ENCODE data around the gene TRDMT1. TPM values are rescaled to one million over a fixed set of nuclear protein-coding genes. Genes with fewer than 3 reads are reported as not detected.

The TRDMT1 gene
- polyA plus RNA-seq, 3 donors = 3.1 to 6.6 (median 5.0) TPM

- Histone ChIP-seq H3K27me3 (ENCODE audit: control insufficient read depth in 2 of 2, insufficient read depth in 2 of 2, low read length in 2 of 2) (no peaks in the 10 kb centered on the region), H3K9me3 (replicated peaks in 1 of 2; ENCODE audit: control insufficient read depth in 1 of 2, insufficient read depth in 1 of 2, low read length in 2 of 2) (no peaks in the 10 kb centered on the region), H2AFZ (ENCODE audit: insufficient read depth, low read depth, low read length, poor library complexity, severe bottlenecking) (no peak overlapping the region), H3K4me3 (replicated peaks in 1 of 3; ENCODE audit: low read depth in 2 of 3, low read length in 3 of 3) (no peak overlapping the region), H3K4me1 (ENCODE audit: control insufficient read depth in 1 of 2, insufficient read depth in 2 of 2, low read length in 2 of 2) (peaks cover 0 to 7% of the 10 kb centered on the region in 2 donors), H3K27ac (ENCODE audit: low read depth in 1 of 2, low read length in 2 of 2) (no peak overlapping the region), H3K36me3 (replicated peaks in 1 of 2; ENCODE audit: control insufficient read depth in 1 of 2, insufficient read depth in 2 of 2, low read length in 2 of 2) (no peaks in the 10 kb centered on the region), H3K79me2 (ENCODE audit: insufficient read depth, low read length) (no peaks in the 10 kb centered on the region), H3K4me2 (replicated peaks; ENCODE audit: extremely low read depth, low read length, poor library complexity, severe bottlenecking) (no peak overlapping the region), H3K9ac (ENCODE audit: insufficient read depth, low read length, poor library complexity, severe bottlenecking) (no peak overlapping the region), H4K20me1 (ENCODE audit: insufficient read depth, low read length) (no peaks in the 10 kb centered on the region)
- no peak for TF ChIP-seq CTCF (IDR thresholded peaks at IDR 0.05)
- no CpG with 5 or more reads among the region's 3 CpGs for WGBS (ENCODE audit: insufficient coverage)
- Mint-ChIP-seq H3K27me3 (ENCODE audit: low read depth in 3 of 3) (peaks cover 2 to 3% (median 3%) of the 10 kb centered on the region in 3 donors), H3K36me3 (no peaks in the 10 kb centered on the region), H3K27ac (no peak overlapping the region), H3K9me3 (no peaks in the 10 kb centered on the region), H3K4me1 (peaks cover 3% of the 10 kb centered on the region), H3K4me3 (no peak overlapping the region)
- DNase-seq = peak in 1 of 3 donors; percentile 16
- intact Hi-C loops (cut with micrococcal nuclease) = loop anchor here in 1 of 2 donors (10.0 kb wide), 1 partner anchor 74 kb away; no protein-coding TSS in a partner anchor
Observed at GRCh38 chr10:17120694-17121093, 80.8 kb downstream of the TRDMT1 start.

GRCh38 chr10:17119845-17120244 lies 81.6 kb downstream of the TRDMT1 start:
- Histone ChIP-seq H3K36me3 (replicated peaks in 1 of 2; ENCODE audit: control insufficient read depth in 1 of 2, insufficient read depth in 2 of 2, low read length in 2 of 2) (no peaks in the 10 kb centered on the region), H4K20me1 (ENCODE audit: insufficient read depth, low read length) (no peaks in the 10 kb centered on the region), H3K79me2 (ENCODE audit: insufficient read depth, low read length) (no peaks in the 10 kb centered on the region), H3K4me2 (replicated peaks; ENCODE audit: extremely low read depth, low read length, poor library complexity, severe bottlenecking) (no peak overlapping the region), H3K9ac (ENCODE audit: insufficient read depth, low read length, poor library complexity, severe bottlenecking) (no peak overlapping the region), H2AFZ (ENCODE audit: insufficient read depth, low read depth, low read length, poor library complexity, severe bottlenecking) (no peak overlapping the region), H3K27me3 (ENCODE audit: control insufficient read depth in 2 of 2, insufficient read depth in 2 of 2, low read length in 2 of 2) (no peaks in the 10 kb centered on the region), H3K27ac (ENCODE audit: low read depth in 1 of 2, low read length in 2 of 2) (no peak overlapping the region), H3K4me3 (replicated peaks in 1 of 3; ENCODE audit: low read depth in 2 of 3, low read length in 3 of 3) (no peak overlapping the region), H3K4me1 (ENCODE audit: control insufficient read depth in 1 of 2, insufficient read depth in 2 of 2, low read length in 2 of 2) (peaks cover 0 to 7% of the 10 kb centered on the region in 2 donors), H3K9me3 (replicated peaks in 1 of 2; ENCODE audit: control insufficient read depth in 1 of 2, insufficient read depth in 1 of 2, low read length in 2 of 2) (no peaks in the 10 kb centered on the region)
- Mint-ChIP-seq H3K9me3 (no peaks in the 10 kb centered on the region), H3K36me3 (no peaks in the 10 kb centered on the region), H3K4me1 (peaks cover 3% of the 10 kb centered on the region), H3K4me3 (no peak overlapping the region), H3K27ac (no peak overlapping the region), H3K27me3 (ENCODE audit: low read depth in 3 of 3) (peaks cover 2 to 3% (median 2%) of the 10 kb centered on the region in 3 donors)
- intact Hi-C loops (cut with micrococcal nuclease) = loop anchor here in 1 of 2 donors (10.0 kb wide), 1 partner anchor 75 kb away; no protein-coding TSS in a partner anchor
- WGBS (ENCODE audit: insufficient coverage) = 100% methylated on average over 1 of the region's 3 CpGs
- DNase-seq = no peak
- no peak for TF ChIP-seq CTCF (IDR thresholded peaks at IDR 0.05)
